ENCODE results near the gene CD274.
A peak's percentile ranks its signal among the peaks of the same experiment; 100 is the strongest.

Gene CD274

DNA sequence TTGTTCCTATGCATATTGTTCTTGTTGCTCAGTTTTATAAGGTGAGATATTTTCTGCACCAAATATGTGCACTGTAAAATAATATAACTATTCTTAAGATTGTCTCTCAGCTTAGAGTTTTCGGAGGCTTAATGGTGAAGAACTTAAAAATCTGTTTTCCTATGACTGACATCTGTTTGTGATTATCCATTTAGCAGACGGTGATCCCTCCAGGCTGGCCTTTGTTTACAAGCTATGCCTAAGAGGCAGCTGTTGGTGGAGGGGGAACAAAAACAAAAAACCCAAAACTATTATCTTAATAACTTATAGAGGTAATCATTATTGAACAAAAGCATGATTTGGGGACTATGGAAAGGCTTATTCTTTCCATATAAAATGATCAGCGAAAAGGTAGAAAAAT, 60.6 kb downstream of the CD274 start:
- Histone ChIP-seq H3K4me3 (ENCODE audit: low read length) (peak overlapping the region; percentile 63), H3K9me3 (replicated peaks; ENCODE audit: low read length) (no peaks in the 10 kb centered on the region), H3K9ac (ENCODE audit: low read depth, low read length) (peak overlapping the region; percentile 84), H3K27me3 (ENCODE audit: control insufficient read depth, insufficient read depth, low read length) (no peaks in the 10 kb centered on the region), H3K36me3 (ENCODE audit: insufficient read depth, low read length) (no peaks in the 10 kb centered on the region), H3K4me2 (ENCODE audit: low read length) (peak overlapping the region; percentile 71), H3K4me1 (ENCODE audit: control insufficient read depth, insufficient read depth, low read length) (peaks cover 47% of the 10 kb centered on the region)

- peaks cover 47% of the 10 kb centered on the region for H3K4me1 ChIP-seq (ENCODE audit: control insufficient read depth, insufficient read depth, low read length)
- H3K4me3 ChIP-seq (ENCODE audit: low read length): peak overlapping the region; percentile 63
- H3K36me3 ChIP-seq (ENCODE audit: insufficient read depth, low read length): no peaks in the 10 kb centered on the region
- peak overlapping the region; percentile 84 for H3K9ac ChIP-seq (ENCODE audit: low read depth, low read length)
- H3K27me3 ChIP-seq (ENCODE audit: control insufficient read depth, insufficient read depth, low read length): no peaks in the 10 kb centered on the region
- peak overlapping the region; percentile 71 for H3K4me2 ChIP-seq (ENCODE audit: low read length)
- no peaks in the 10 kb centered on the region for H3K9me3 ChIP-seq (replicated peaks; ENCODE audit: low read length)
Measured at GRCh38 chr9:5511476-5511875, 61.1 kb downstream of the CD274 start.

- H3K4me3 ChIP-seq (ENCODE audit: low read length): peak overlapping the region; percentile 63
- peak overlapping the region; percentile 71 for H3K4me2 ChIP-seq (ENCODE audit: low read length)
- H3K4me1 ChIP-seq (ENCODE audit: control insufficient read depth, insufficient read depth, low read length): peaks cover 47% of the 10 kb centered on the region
- H3K27me3 ChIP-seq (ENCODE audit: control insufficient read depth, insufficient read depth, low read length): no peaks in the 10 kb centered on the region
- H3K9me3 ChIP-seq (replicated peaks; ENCODE audit: low read length): no peaks in the 10 kb centered on the region
- peak overlapping the region; percentile 84 for H3K9ac ChIP-seq (ENCODE audit: low read depth, low read length)
- H3K36me3 ChIP-seq (ENCODE audit: insufficient read depth, low read length): peaks cover 5% of the 10 kb centered on the region
Measured at GRCh38 chr9:5511935-5512580, 61.7 kb downstream of the CD274 start.

- Histone ChIP-seq H3K27me3 (ENCODE audit: control insufficient read depth, insufficient read depth, low read length) (no peaks in the 10 kb centered on the region), H3K4me2 (ENCODE audit: low read length) (peak overlapping the region; percentile 71), H3K4me1 (ENCODE audit: control insufficient read depth, insufficient read depth, low read length) (peaks cover 50% of the 10 kb centered on the region), H3K4me3 (ENCODE audit: low read length) (peak overlapping the region; percentile 63), H3K36me3 (ENCODE audit: insufficient read depth, low read length) (peaks cover 7% of the 10 kb centered on the region), H3K9me3 (replicated peaks; ENCODE audit: low read length) (no peaks in the 10 kb centered on the region), H3K9ac (ENCODE audit: low read depth, low read length) (no peak overlapping the region)
Measured at GRCh38 chr9:5512658-5513452, 62.5 kb downstream of the CD274 start.

GRCh38 chr9:5513966-5514616, 63.7 kb downstream of the CD274 start:
- Histone ChIP-seq H3K9me3 (replicated peaks; ENCODE audit: low read length) (no peaks in the 10 kb centered on the region), H3K4me1 (ENCODE audit: control insufficient read depth, insufficient read depth, low read length) (peaks cover 52% of the 10 kb centered on the region), H3K9ac (ENCODE audit: low read depth, low read length) (no peak overlapping the region), H3K4me3 (ENCODE audit: low read length) (no peak overlapping the region), H3K27me3 (ENCODE audit: control insufficient read depth, insufficient read depth, low read length) (no peaks in the 10 kb centered on the region), H3K36me3 (ENCODE audit: insufficient read depth, low read length) (peaks cover 7% of the 10 kb centered on the region), H3K4me2 (ENCODE audit: low read length) (no peak overlapping the region)

DNA sequence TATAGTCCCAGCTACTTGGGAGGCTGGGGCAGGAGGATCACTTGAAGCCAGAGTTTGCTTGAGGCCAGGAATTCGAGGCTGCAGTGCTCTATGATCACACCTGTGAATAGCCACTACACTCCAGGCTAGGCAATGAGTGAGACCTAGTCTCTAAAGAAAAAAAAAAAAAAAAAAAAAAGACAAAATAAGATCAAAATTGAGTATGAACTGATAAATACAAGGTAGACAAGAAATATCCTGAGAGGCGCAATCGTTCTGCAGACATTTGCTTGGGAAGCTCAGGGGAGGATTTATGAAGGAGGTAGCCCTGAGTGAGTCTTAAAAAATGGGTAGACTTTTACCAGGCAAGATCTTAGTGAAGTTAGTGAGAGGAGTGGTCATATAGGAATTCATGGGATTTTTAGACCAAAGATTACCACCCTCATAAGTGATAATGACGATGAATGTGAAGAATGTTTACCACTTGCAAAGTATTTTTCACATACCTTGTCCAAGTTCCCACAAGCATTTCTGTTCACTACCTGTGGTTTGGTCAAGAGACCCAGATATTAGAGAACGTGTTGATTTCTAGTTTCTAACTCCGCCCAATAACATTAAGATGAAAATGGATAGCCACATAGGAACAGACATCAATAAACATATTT, 64.4 kb downstream of the CD274 start:
- Histone ChIP-seq H3K4me3 (ENCODE audit: low read length) (no peak overlapping the region), H3K27me3 (ENCODE audit: control insufficient read depth, insufficient read depth, low read length) (no peaks in the 10 kb centered on the region), H3K4me1 (ENCODE audit: control insufficient read depth, insufficient read depth, low read length) (peaks cover 48% of the 10 kb centered on the region), H3K36me3 (ENCODE audit: insufficient read depth, low read length) (peaks cover 7% of the 10 kb centered on the region), H3K4me2 (ENCODE audit: low read length) (no peak overlapping the region), H3K9ac (ENCODE audit: low read depth, low read length) (no peak overlapping the region), H3K9me3 (replicated peaks; ENCODE audit: low read length) (no peaks in the 10 kb centered on the region)

DNA sequence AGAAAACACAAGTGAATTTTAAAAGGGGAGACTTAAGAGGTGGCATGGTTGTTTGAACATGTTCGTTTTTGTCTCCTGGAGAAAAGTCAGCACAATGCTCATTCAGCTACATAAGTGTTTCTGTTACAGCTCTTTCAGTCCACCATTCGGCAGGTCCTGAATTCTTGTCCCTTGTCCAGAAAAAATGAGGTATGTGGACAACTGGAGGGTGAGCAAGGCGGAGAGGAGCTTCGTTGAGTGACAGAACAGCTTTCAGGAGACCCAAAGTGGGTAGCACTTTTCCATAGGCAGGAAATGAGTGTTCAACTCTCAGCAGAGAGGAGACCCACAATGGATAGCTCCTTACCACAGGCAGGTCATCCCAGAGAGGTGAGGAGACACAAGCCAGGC, 64.9 kb downstream of the CD274 start:
- no peaks in the 10 kb centered on the region for H3K9me3 ChIP-seq (replicated peaks; ENCODE audit: low read length)
- H3K4me1 ChIP-seq (ENCODE audit: control insufficient read depth, insufficient read depth, low read length): peaks cover 43% of the 10 kb centered on the region
- H3K4me2 ChIP-seq (ENCODE audit: low read length): no peak overlapping the region

DNA sequence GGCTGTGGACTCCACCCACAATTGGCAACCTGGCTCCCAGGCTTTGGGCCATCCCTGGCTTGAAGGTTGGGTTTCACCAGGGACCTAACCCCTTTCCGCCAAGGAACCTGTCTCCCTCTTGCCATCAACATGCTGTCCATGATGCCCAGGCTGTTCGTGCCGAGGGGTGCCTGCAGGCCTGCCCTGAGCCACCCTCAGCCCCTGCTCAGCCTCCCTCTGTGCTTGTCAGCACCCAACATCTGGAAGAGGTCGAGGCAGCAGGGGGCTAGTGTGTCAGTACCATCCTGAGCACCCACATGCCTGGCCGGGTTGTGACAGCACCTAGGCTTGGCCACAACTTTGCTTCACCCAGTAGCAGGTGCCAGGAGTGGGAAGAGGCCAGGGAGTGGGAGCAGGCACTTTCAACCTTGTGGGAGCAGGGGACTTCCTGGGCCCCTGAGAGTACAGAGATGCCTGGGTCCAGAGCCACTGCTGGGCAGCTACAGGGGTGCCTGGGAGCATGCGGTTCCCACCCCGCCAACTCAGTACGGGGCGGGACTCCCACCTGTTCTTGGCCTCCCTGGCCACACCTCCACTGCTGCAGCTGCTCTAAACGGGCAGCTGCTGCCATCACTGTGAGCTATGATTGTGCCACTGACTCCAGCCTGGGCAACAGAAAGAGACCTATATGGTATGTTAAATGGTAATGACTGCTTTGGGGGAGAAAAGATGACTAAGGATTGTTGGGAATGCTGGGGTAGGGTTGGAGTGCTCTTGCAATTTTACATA, 66.3 kb downstream of the CD274 start:
- H3K4me3 ChIP-seq (ENCODE audit: low read length): no peak overlapping the region
- no peaks in the 10 kb centered on the region for H3K9me3 ChIP-seq (replicated peaks; ENCODE audit: low read length)
- H3K9ac ChIP-seq (ENCODE audit: low read depth, low read length): no peak overlapping the region
- H3K27me3 ChIP-seq (ENCODE audit: control insufficient read depth, insufficient read depth, low read length): no peaks in the 10 kb centered on the region
- H3K4me1 ChIP-seq (ENCODE audit: control insufficient read depth, insufficient read depth, low read length): peaks cover 29% of the 10 kb centered on the region
- H3K4me2 ChIP-seq (ENCODE audit: low read length): no peak overlapping the region
- H3K36me3 ChIP-seq (ENCODE audit: insufficient read depth, low read length): peaks cover 7% of the 10 kb centered on the region

More for the DNA sequence above, 64.9 kb downstream of the CD274 start:
- Histone ChIP-seq H3K27me3 (ENCODE audit: control insufficient read depth, insufficient read depth, low read length) (no peaks in the 10 kb centered on the region), H3K9ac (ENCODE audit: low read depth, low read length) (no peak overlapping the region), H3K36me3 (ENCODE audit: insufficient read depth, low read length) (peaks cover 7% of the 10 kb centered on the region), H3K4me3 (ENCODE audit: low read length) (no peak overlapping the region)

DNA sequence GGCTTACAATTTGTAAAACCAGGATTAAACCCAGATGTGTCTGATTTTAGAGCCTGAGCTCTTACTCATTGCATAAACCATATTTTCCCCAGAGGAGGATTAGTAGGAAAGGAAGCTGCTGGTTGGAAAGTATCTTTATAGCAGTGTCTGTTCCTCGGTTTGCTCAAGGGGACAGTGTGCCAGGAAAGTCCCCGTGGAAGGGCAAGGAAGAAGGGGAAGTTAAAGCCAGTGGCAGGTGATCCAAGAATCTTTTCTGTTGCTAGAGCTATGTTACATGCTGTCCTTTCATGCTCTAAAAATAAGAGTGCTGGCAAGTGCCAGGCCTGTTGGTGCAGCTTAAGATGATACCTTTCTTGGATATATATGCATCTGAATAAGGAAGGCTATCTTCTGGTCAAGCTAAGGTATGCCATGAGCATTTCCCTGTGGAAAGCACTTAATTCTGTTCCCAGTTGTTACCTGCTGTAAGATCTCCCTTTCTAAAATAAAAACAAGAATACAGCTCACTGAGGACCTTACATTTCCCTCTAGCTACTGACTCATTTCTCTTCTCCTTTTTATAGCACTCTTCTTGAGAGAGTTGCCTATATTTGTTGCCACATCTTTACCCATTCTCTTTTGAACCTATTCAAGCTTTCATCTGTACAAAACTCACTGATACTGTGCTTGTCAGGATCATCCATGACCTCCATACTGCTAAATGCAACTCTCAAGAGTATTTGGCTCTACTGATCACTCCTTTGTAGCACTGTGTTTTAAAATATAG, 68.0 kb downstream of the CD274 start:
- Histone ChIP-seq H3K9me3 (replicated peaks; ENCODE audit: low read length) (no peaks in the 10 kb centered on the region), H3K4me2 (ENCODE audit: low read length) (peak overlapping the region; percentile 8), H3K4me3 (ENCODE audit: low read length) (no peak overlapping the region), H3K36me3 (ENCODE audit: insufficient read depth, low read length) (peaks cover 11% of the 10 kb centered on the region), H3K4me1 (ENCODE audit: control insufficient read depth, insufficient read depth, low read length) (peaks cover 18% of the 10 kb centered on the region), H3K9ac (ENCODE audit: low read depth, low read length) (no peak overlapping the region), H3K27me3 (ENCODE audit: control insufficient read depth, insufficient read depth, low read length) (no peaks in the 10 kb centered on the region)

DNA sequence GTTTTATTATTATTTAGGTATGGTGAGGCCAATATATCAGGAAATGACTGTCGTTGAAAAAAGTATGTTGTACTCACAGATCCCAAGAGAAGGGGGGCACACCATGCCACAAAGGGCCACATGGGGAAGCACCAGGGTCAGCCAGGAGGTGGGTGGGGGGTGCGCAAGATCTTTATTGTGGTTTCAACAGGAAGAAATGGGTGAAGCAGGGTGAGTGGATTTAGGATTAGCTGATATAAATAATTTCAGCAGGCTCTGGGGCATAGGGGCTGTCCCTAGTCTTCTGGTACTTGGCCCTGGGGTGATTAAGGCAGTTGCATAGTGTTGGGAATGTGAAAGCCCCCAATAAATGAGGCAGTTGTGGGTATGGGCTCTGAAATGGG, 68.6 kb downstream of the CD274 start:
- H3K4me1 ChIP-seq (ENCODE audit: control insufficient read depth, insufficient read depth, low read length): peaks cover 14% of the 10 kb centered on the region
- H3K27me3 ChIP-seq (ENCODE audit: control insufficient read depth, insufficient read depth, low read length): no peaks in the 10 kb centered on the region
- H3K9me3 ChIP-seq (replicated peaks; ENCODE audit: low read length): no peaks in the 10 kb centered on the region
- H3K36me3 ChIP-seq (ENCODE audit: insufficient read depth, low read length): peaks cover 16% of the 10 kb centered on the region
- H3K4me2 ChIP-seq (ENCODE audit: low read length): no peak overlapping the region
- H3K9ac ChIP-seq (ENCODE audit: low read depth, low read length): no peak overlapping the region
- no peak overlapping the region for H3K4me3 ChIP-seq (ENCODE audit: low read length)

Measured in skeletal muscle satellite cell (primary cell).